Epithelial cell of proximal tubule (primary cell): ENCODE results near the gene DNAH1. TPM values are rescaled to one million over a fixed set of nuclear protein-coding genes. Genes with fewer than 3 reads are reported as not detected.

ENCODE experiments used
- DNase-seq: peaks from one replicate; pipeline ENCODE4 v3.0.0-alpha.2; 2011; ENCODE audit warnings: low read depth
- H3K4me3 ChIP-seq: 2 replicates; pipeline ENCODE4 v1.5.1; 2011; ENCODE audit warnings: low read depth, mild to moderate bottlenecking, low read length
- CTCF ChIP-seq: conservative IDR thresholded peaks from 2 replicates; pipeline ENCODE4 v1.5.1; 2012; ENCODE audit warnings: low read depth, mild to moderate bottlenecking, low read length
- total RNA-seq: library from RNA; depleted of rRNA; stranded (reverse); fragments of >200 nt; gene quantifications from 2 replicates; pipeline ENCODE4 v1.2.3, GENCODE V29; 2015

Gene DNAH1
- total RNA-seq, 1 donor from 2014 or later, result 0.29 TPM

- DNase-seq, result no peak
- no peak for TF ChIP-seq CTCF
- H3K4me3 ChIP-seq, result no peak overlapping the region
Observed at GRCh38 chr3:52319921-52320595, 3.9 kb downstream of the DNAH1 start.

- DNase-seq, result no peak
- no peak overlapping the region for H3K4me3 ChIP-seq
- TF ChIP-seq CTCF, result no peak
Observed at GRCh38 chr3:52321481-52321880, 5.4 kb downstream of the DNAH1 start.

GRCh38 chr3:52322466-52322865, 6.3 kb downstream of the DNAH1 start:
- no peak overlapping the region for H3K4me3 ChIP-seq
- no peak for TF ChIP-seq CTCF
- no peak for DNase-seq

- H3K4me3 ChIP-seq, result no peak overlapping the region
- no peak for DNase-seq
- TF ChIP-seq CTCF, result no peak
Observed at GRCh38 chr3:52323526-52324295, 7.6 kb downstream of the DNAH1 start.

- H3K4me3 ChIP-seq, result no peak overlapping the region
- TF ChIP-seq CTCF, result no peak
- DNase-seq, result no peak
Observed at GRCh38 chr3:52324676-52325075, 8.6 kb downstream of the DNAH1 start.

- no peak for TF ChIP-seq CTCF
- no peak for DNase-seq
- H3K4me3 ChIP-seq, result no peak overlapping the region
Observed at GRCh38 chr3:52325686-52326085, 9.6 kb downstream of the DNAH1 start.

GRCh38 chr3:52326976-52327375, 10.9 kb downstream of the DNAH1 start:
- TF ChIP-seq CTCF, result no peak
- H3K4me3 ChIP-seq, result no peak overlapping the region
- DNase-seq, result no peak
